HL-60 (cell line): Measurements from ENCODE around the gene PRR15L.

ENCODE experiments used
- DNase-seq, 2 experiments: peaks; one replicate each; pipeline ENCODE4 v3.0.0-alpha.2; 2010 to 2020; ENCODE audit warnings: low read depth in 1 of 2, low spot score in 1 of 2
- H3K27ac ChIP-seq: fragments of 250-450 bp; sonication (Bioruptor Pico); replicated peaks from 2 replicates; pipeline ENCODE4 v1.5.1; 2020; ENCODE audit warnings: mild to moderate bottlenecking, moderate library complexity
- H3K27me3 ChIP-seq: fragments of 250-450 bp; sonication (Bioruptor Pico); 2 replicates; pipeline ENCODE4 v1.5.1; 2021; ENCODE audit warnings: mild to moderate bottlenecking, moderate library complexity; ENCODE audit not compliant: insufficient read depth, poor library complexity, severe bottlenecking
- H3K4me3 ChIP-seq: replicated peaks from 2 replicates; pipeline ENCODE4 v1.5.1; 2011; ENCODE audit warnings: mild to moderate bottlenecking, control low read depth, low read length; ENCODE audit not compliant: insufficient read depth
- GABPA ChIP-seq: IDR thresholded peaks from 2 replicates; pipeline ENCODE4 v1.6.1; 2012; ENCODE audit warnings: low read depth
- POLR2AphosphoS5 ChIP-seq: IDR thresholded peaks from 2 replicates; pipeline ENCODE4 v1.6.1; 2012; ENCODE audit warnings: low read depth
- SPI1 ChIP-seq: IDR thresholded peaks from 2 replicates; pipeline ENCODE4 v1.6.1; 2012; ENCODE audit warnings: low read depth, mild to moderate bottlenecking, borderline replicate concordance
- TF ChIP-seq, protein P1 (sequence below): IDR thresholded peaks from one replicate; pipeline ENCODE4 v1.5.1; 2011; ENCODE audit warnings: low read length, control low read depth, inconsistent platforms; ENCODE audit not compliant: insufficient read depth
- TF ChIP-seq, protein P2 (sequence below): IDR thresholded peaks from 2 replicates; pipeline ENCODE4 v1.6.1; 2012; ENCODE audit warnings: low read depth; ENCODE audit not compliant: insufficient replicate concordance

The PRR15L gene

DNA sequence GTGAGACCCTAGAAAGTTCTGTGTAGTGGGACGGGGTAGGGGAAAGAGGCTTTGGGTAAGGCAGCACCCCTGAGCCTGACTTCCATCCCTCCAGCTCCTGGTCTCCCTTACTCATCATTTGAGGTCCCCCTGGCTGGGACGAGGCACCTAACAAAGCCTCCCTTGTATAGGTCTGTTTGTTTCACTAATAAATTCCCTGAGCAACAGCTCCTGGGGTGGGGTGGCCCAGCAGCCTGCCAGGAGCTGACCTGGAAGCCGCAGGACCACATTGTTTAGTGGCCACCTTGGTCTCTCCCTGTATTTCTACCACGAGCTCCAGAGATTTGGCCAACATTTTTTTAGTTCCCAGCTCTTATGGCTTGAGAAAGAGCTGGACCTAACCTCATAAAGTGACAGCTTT lies 7.2 kb downstream of the PRR15L start:
- Histone ChIP-seq H3K4me3 (no peak overlapping the region), H3K27ac (no peak overlapping the region), H3K27me3 (no peaks in the 10 kb centered on the region)
- TF ChIP-seq GABPA, result no peak
- TF ChIP-seq, protein P1, sequence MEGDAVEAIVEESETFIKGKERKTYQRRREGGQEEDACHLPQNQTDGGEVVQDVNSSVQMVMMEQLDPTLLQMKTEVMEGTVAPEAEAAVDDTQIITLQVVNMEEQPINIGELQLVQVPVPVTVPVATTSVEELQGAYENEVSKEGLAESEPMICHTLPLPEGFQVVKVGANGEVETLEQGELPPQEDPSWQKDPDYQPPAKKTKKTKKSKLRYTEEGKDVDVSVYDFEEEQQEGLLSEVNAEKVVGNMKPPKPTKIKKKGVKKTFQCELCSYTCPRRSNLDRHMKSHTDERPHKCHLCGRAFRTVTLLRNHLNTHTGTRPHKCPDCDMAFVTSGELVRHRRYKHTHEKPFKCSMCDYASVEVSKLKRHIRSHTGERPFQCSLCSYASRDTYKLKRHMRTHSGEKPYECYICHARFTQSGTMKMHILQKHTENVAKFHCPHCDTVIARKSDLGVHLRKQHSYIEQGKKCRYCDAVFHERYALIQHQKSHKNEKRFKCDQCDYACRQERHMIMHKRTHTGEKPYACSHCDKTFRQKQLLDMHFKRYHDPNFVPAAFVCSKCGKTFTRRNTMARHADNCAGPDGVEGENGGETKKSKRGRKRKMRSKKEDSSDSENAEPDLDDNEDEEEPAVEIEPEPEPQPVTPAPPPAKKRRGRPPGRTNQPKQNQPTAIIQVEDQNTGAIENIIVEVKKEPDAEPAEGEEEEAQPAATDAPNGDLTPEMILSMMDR, result no peak
- no peak for TF ChIP-seq SPI1
- no peak for TF ChIP-seq POLR2AphosphoS5
- TF ChIP-seq, protein P2, sequence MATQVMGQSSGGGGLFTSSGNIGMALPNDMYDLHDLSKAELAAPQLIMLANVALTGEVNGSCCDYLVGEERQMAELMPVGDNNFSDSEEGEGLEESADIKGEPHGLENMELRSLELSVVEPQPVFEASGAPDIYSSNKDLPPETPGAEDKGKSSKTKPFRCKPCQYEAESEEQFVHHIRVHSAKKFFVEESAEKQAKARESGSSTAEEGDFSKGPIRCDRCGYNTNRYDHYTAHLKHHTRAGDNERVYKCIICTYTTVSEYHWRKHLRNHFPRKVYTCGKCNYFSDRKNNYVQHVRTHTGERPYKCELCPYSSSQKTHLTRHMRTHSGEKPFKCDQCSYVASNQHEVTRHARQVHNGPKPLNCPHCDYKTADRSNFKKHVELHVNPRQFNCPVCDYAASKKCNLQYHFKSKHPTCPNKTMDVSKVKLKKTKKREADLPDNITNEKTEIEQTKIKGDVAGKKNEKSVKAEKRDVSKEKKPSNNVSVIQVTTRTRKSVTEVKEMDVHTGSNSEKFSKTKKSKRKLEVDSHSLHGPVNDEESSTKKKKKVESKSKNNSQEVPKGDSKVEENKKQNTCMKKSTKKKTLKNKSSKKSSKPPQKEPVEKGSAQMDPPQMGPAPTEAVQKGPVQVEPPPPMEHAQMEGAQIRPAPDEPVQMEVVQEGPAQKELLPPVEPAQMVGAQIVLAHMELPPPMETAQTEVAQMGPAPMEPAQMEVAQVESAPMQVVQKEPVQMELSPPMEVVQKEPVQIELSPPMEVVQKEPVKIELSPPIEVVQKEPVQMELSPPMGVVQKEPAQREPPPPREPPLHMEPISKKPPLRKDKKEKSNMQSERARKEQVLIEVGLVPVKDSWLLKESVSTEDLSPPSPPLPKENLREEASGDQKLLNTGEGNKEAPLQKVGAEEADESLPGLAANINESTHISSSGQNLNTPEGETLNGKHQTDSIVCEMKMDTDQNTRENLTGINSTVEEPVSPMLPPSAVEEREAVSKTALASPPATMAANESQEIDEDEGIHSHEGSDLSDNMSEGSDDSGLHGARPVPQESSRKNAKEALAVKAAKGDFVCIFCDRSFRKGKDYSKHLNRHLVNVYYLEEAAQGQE, result no peak
- no peak for DNase-seq

DNA sequence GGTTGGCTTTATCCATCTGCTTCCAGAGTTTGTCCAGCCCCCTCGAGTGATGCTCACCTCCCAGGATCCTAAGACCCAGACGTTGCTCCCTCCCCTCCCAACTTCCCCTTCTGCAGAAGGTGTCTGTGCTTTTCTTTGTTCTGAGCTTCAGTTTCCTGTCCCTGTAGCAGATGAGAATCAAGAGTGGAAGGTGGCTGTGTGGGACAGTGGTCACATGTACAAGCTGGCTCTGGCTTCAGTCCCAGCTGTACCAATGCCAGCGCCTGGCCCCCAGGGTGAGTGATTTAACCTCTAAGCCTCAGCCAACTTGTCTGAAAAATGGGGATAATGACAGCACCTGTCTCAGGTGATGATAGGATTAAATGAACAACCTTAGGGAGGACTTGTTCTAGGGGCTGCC lies 7.7 kb downstream of the PRR15L start:
- no peak overlapping the region for H3K27ac ChIP-seq
- H3K4me3 ChIP-seq, result no peak overlapping the region
- peak in 1 of 2 experiments; percentile 47 for DNase-seq
- TF ChIP-seq GABPA (no peak), SPI1 (peak; percentile 8; the same call in 1 of the 2 replicates)
- no peaks in the 10 kb centered on the region for H3K27me3 ChIP-seq

DNA sequence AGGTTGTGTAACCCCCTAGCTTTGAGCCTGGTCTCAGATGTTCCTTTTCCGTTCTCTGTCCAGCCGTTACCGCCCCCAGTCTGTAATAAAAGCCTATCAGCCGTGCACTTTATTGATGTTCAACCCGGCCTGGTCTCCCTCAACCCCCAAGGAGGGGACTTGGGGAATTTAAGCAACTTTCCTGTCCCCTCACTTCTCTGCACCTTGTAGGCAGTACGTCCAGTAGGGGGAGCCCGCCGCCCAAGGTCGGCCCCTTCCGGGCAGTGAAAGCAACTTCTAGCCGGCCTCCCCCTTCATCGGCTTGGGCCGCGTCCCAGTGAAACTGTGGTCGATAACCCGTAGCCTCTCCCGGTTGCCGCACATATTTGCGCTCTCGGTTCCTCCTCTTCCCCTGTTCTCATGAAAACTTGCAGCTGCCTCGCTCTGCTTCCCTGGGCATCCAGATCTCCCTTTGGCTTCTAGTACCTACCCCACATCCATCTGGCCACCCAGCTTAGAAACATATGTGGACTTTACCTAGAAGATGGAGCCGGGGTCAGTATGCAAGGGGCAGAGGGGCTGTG lies 8.4 kb downstream of the PRR15L start:
- Histone ChIP-seq H3K27ac (no peak overlapping the region), H3K4me3 (no peak overlapping the region), H3K27me3 (no peaks in the 10 kb centered on the region)
- peak; percentile 63 to 84 for DNase-seq
- TF ChIP-seq, protein P2, result no peak
- TF ChIP-seq, protein P1, result peak; percentile 41

DNA sequence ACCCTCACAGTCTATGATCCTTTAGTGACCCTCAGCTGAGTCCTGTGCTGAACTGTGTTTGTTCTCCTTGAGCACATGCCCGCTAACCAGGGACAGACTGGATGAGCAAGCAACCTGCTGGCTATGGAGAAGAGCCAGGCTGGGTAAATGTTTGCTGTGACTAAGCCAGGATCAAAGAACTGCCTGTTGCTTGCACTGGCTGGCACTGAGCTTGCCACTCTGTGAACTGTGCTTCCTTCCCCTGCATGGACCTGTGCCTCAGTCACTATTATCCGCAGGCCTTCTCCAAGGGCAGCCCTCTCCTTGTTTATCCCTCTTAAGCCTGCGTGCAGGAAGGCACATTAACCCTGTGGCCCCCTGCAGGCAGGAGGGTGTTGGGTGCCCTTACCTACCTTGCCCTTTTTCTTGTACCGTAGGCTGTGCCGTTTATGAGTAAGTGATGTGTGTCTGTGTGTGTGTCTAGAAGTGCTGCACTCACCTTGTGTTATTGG lies 8.9 kb downstream of the PRR15L start:
- no peak overlapping the region for H3K4me3 ChIP-seq
- no peak for DNase-seq
- H3K27me3 ChIP-seq, result no peaks in the 10 kb centered on the region
- H3K27ac ChIP-seq, result no peak overlapping the region
- TF ChIP-seq, protein P2, result no peak
- no peak for TF ChIP-seq POLR2AphosphoS5
- TF ChIP-seq, protein P1, result no peak
